ENCODE results near the gene AMPD3. TPM values are rescaled to one million over a fixed set of nuclear protein-coding genes. Genes with fewer than 3 reads are reported as not detected.

The AMPD3 gene
- polyA plus RNA-seq, 1 donor (not counting 4 experiments of a cell fraction or from before 2014, with no cell fraction given), result 11.1 TPM

DNA sequence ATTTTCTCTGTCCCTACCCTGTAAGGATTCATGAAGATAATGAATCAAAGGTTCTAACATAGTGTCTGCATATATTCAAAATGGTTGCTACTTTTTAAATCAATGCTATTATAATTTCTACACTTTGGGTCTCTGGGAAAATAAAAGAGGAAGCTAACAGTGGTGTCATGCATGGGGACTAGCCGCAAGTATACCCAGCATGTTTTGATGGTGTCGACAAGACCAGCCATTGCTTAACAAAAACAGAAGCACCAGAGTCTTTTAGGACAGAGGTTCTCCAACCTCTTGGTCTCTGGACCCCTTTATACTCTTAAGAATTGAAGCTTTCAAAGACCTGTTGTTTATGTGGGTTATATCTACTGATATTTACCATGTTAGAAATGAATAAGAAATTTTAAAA lies 48.2 kb downstream of the AMPD3 start:
- no peak overlapping the region for H2AFZ ChIP-seq (ENCODE audit: control insufficient read depth, low read length)
- TF ChIP-seq EZH2 (IDR thresholded peaks at IDR 0.05; ENCODE audit: low read length), result no peak
- TF ChIP-seq, protein P1, sequence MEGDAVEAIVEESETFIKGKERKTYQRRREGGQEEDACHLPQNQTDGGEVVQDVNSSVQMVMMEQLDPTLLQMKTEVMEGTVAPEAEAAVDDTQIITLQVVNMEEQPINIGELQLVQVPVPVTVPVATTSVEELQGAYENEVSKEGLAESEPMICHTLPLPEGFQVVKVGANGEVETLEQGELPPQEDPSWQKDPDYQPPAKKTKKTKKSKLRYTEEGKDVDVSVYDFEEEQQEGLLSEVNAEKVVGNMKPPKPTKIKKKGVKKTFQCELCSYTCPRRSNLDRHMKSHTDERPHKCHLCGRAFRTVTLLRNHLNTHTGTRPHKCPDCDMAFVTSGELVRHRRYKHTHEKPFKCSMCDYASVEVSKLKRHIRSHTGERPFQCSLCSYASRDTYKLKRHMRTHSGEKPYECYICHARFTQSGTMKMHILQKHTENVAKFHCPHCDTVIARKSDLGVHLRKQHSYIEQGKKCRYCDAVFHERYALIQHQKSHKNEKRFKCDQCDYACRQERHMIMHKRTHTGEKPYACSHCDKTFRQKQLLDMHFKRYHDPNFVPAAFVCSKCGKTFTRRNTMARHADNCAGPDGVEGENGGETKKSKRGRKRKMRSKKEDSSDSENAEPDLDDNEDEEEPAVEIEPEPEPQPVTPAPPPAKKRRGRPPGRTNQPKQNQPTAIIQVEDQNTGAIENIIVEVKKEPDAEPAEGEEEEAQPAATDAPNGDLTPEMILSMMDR (optimal IDR thresholded peaks at IDR 0.05 in 1 of 3, IDR thresholded peaks at IDR 0.05 in 1 of 3, conservative IDR thresholded peaks at IDR 0.05 in 1 of 3; ENCODE audit: extremely low read depth in 1 of 3, insufficient read depth in 2 of 3, low read length in 3 of 3), result no peak
- no peaks in the 10 kb centered on the region for H3K79me2 ChIP-seq (ENCODE audit: control insufficient read depth, insufficient read depth, low read length)
- DNase-seq (ENCODE audit: low read depth, low spot score), result no peak
- H3K27me3 ChIP-seq (ENCODE audit: control insufficient read depth, extremely low read depth, insufficient read depth, low read length), result no peaks in the 10 kb centered on the region
- no peak overlapping the region for H3K27ac ChIP-seq (ENCODE audit: control insufficient read depth, insufficient read depth, low read length)
- H3K36me3 ChIP-seq (ENCODE audit: control insufficient read depth in 2 of 2, extremely low read depth in 1 of 2, insufficient read depth in 2 of 2, low read length in 2 of 2), result peaks cover 17 to 41% of the 10 kb centered on the region in 2 experiments
- H3K9ac ChIP-seq (ENCODE audit: control insufficient read depth, extremely low read depth, insufficient read depth, low read length), result no peak overlapping the region
- H4K20me1 ChIP-seq (ENCODE audit: control insufficient read depth, extremely low read depth, insufficient read depth, low read length), result no peaks in the 10 kb centered on the region
- no peak for FAIRE-seq
- no peaks in the 10 kb centered on the region for H3K9me1 ChIP-seq (ENCODE audit: control insufficient read depth, extremely low read depth, insufficient read depth, low read length)
- H3K4me2 ChIP-seq (ENCODE audit: control insufficient read depth, extremely low read depth, insufficient read depth, low read depth, low read length), result no peak overlapping the region
- no peaks in the 10 kb centered on the region for H3K9me3 ChIP-seq (ENCODE audit: control insufficient read depth, low read depth, low read length)
- no peak overlapping the region for H3K4me3 ChIP-seq (ENCODE audit: control insufficient read depth in 2 of 3, extremely low read depth in 1 of 3, insufficient read depth in 2 of 3, low read depth in 1 of 3, low read length in 3 of 3)
- peaks cover 18% of the 10 kb centered on the region for H3K4me1 ChIP-seq (ENCODE audit: control insufficient read depth, extremely low read depth, insufficient read depth, low read length)
- dilution Hi-C loops (cut with MboI; ENCODE audit: extremely low pct_ligation_motif_present, low sequenced_read_pairs), result loop anchor here (25.0 kb wide), 1 partner anchor 234 kb away; no protein-coding TSS in a partner anchor

DNA sequence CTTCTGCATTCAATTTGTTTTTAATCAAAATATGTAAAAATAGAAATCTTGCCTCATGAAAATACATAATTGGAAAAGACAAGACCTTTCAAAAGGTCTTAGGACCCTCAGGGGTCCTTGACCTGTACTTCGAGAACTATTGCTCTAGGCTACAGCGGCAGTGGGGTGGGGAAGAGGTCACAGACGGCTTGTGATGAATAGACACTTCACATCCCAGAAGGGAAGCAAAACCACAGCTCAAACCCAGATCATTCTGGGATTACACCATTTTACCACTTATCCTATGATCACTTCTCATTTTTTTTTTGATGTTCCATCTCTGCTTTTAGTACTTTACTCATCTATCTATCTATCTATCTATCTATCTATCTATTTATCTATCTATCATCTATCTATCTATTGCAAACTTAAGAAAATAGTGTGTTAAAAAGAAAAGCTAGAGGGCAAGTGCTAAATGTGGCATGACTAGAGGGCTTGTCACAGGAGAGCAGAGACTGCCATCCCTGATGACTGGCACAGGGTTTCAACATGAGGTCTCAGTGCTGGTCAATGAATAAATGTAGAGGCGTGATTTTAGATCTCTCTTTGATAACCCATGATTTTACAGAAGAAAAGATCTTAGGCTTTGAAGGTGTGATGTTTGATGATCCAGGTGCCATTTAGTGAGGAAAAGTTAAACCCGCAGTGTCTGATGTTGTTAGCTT lies 48.9 kb downstream of the AMPD3 start:
- no peak for DNase-seq (ENCODE audit: low read depth, low spot score)
- Histone ChIP-seq H3K9ac (ENCODE audit: control insufficient read depth, extremely low read depth, insufficient read depth, low read length) (no peak overlapping the region), H3K9me1 (ENCODE audit: control insufficient read depth, extremely low read depth, insufficient read depth, low read length) (no peaks in the 10 kb centered on the region), H3K79me2 (ENCODE audit: control insufficient read depth, insufficient read depth, low read length) (no peaks in the 10 kb centered on the region), H3K4me3 (ENCODE audit: control insufficient read depth in 2 of 3, extremely low read depth in 1 of 3, insufficient read depth in 2 of 3, low read depth in 1 of 3, low read length in 3 of 3) (no peak overlapping the region), H3K4me1 (ENCODE audit: control insufficient read depth, extremely low read depth, insufficient read depth, low read length) (peaks cover 18% of the 10 kb centered on the region), H3K36me3 (ENCODE audit: control insufficient read depth in 2 of 2, extremely low read depth in 1 of 2, insufficient read depth in 2 of 2, low read length in 2 of 2) (peaks cover 14 to 34% of the 10 kb centered on the region in 2 experiments), H2AFZ (ENCODE audit: control insufficient read depth, low read length) (no peak overlapping the region), H3K9me3 (ENCODE audit: control insufficient read depth, low read depth, low read length) (no peaks in the 10 kb centered on the region), H3K4me2 (ENCODE audit: control insufficient read depth, extremely low read depth, insufficient read depth, low read depth, low read length) (no peak overlapping the region), H4K20me1 (ENCODE audit: control insufficient read depth, extremely low read depth, insufficient read depth, low read length) (no peaks in the 10 kb centered on the region), H3K27me3 (ENCODE audit: control insufficient read depth, extremely low read depth, insufficient read depth, low read length) (no peaks in the 10 kb centered on the region), H3K27ac (ENCODE audit: control insufficient read depth, insufficient read depth, low read length) (no peak overlapping the region)
- FAIRE-seq, result no peak
- TF ChIP-seq EZH2 (IDR thresholded peaks at IDR 0.05; ENCODE audit: low read length), result no peak
- TF ChIP-seq, protein P1 (optimal IDR thresholded peaks at IDR 0.05 in 1 of 3, IDR thresholded peaks at IDR 0.05 in 1 of 3, conservative IDR thresholded peaks at IDR 0.05 in 1 of 3; ENCODE audit: extremely low read depth in 1 of 3, insufficient read depth in 2 of 3, low read length in 3 of 3), result no peak
- dilution Hi-C loops (cut with MboI; ENCODE audit: extremely low pct_ligation_motif_present, low sequenced_read_pairs), result loop anchor here (25.0 kb wide), 1 partner anchor 233 kb away; no protein-coding TSS in a partner anchor

All from keratinocyte (primary cell).